ENCODE measurements around the gene TPST1. TPM values are rescaled to one million over a fixed set of nuclear protein-coding genes. Genes with fewer than 3 reads are reported as not detected.

The TPST1 gene
- total RNA-seq, 1 experiment from 2014 or later: 29.0 TPM

DNA sequence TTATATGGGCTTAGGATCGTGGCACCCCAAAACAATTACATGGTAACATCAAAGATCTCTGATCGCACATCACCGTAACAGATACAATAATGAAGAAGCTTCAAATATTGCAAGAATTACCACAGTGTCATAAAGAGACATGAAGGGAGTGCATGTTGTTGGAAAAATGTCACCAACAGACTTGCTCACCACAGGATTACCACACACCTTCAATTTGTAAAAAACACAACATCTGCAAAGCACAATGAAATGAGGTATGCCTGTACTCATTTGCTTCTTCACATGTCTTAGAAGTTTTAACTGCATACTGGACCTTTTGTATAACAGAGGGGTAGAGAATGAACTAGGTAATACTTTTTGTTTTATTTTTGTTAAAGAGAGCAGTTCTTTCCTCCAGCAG is 96.6 kb downstream of the TPST1 start:
- TF ChIP-seq POLR2AphosphoS5 (IDR thresholded peaks at IDR 0.05; ENCODE audit: low read depth, low read length): no peak
- Histone ChIP-seq H3K9me3 (ENCODE audit: control insufficient read depth, insufficient read depth, low read depth, low read length) (peaks cover 19% of the 10 kb centered on the region), H3K36me3 (ENCODE audit: control insufficient read depth, insufficient read depth, low read length) (no peaks in the 10 kb centered on the region), H3K4me1 (ENCODE audit: control insufficient read depth, insufficient read depth, low read length) (peaks cover 10% of the 10 kb centered on the region; the same call in 1 of the 2 replicates), H3K27me3 (ENCODE audit: control insufficient read depth, insufficient read depth, low read length) (no peaks in the 10 kb centered on the region), H3K27ac (ENCODE audit: low read length) (no peak overlapping the region), H3K4me3 (ENCODE audit: low read depth in 2 of 2, low read length in 2 of 2) (no peak overlapping the region)
- CTCF ChIA-PET: interaction anchor here (0.6 kb wide), 1 partner anchor 125 kb away, joined by 3 read pairs; no protein-coding TSS in a partner anchor
- DNase-seq (ENCODE audit: low read depth, low spot score): no peak
- BruUV-seq (replicated peaks): no TSS peak
- in situ Hi-C loops (cut with HindIII; ENCODE audit: low pct_unique_long_range_greater_than_20kb, low sequenced_read_pairs) (no loop called here), intact Hi-C loops (cut with micrococcal nuclease; ENCODE audit: unreplicated experiment) (no loop called here)
- ATAC-seq: no peak
- POLR2A ChIA-PET: no interaction called here

- no peak for DNase-seq (ENCODE audit: low read depth, low spot score)
- Histone ChIP-seq H3K27me3 (ENCODE audit: control insufficient read depth, insufficient read depth, low read length) (no peaks in the 10 kb centered on the region), H3K4me1 (ENCODE audit: control insufficient read depth, insufficient read depth, low read length) (peaks cover 10% of the 10 kb centered on the region; the same call in 1 of the 2 replicates), H3K4me3 (ENCODE audit: low read depth in 2 of 2, low read length in 2 of 2) (no peak overlapping the region), H3K27ac (ENCODE audit: low read length) (no peak overlapping the region), H3K9me3 (ENCODE audit: control insufficient read depth, insufficient read depth, low read depth, low read length) (peaks cover under 1% of the 10 kb centered on the region; the same call in 1 of the 2 replicates), H3K36me3 (ENCODE audit: control insufficient read depth, insufficient read depth, low read length) (no peaks in the 10 kb centered on the region)
- TF ChIP-seq POLR2AphosphoS5 (IDR thresholded peaks at IDR 0.05; ENCODE audit: low read depth, low read length) (no peak), TCF7L2 (IDR thresholded peaks at IDR 0.05; ENCODE audit: low read depth, low read length) (no peak), REST (IDR thresholded peaks at IDR 0.05; ENCODE audit: insufficient read depth in 1 of 2, low read depth in 2 of 2, low read length in 1 of 2) (no peak), SIN3A (IDR thresholded peaks at IDR 0.05; ENCODE audit: borderline replicate concordance, insufficient read depth, low read depth, low read length) (no peak)
- TF ChIP-seq, protein P1, sequence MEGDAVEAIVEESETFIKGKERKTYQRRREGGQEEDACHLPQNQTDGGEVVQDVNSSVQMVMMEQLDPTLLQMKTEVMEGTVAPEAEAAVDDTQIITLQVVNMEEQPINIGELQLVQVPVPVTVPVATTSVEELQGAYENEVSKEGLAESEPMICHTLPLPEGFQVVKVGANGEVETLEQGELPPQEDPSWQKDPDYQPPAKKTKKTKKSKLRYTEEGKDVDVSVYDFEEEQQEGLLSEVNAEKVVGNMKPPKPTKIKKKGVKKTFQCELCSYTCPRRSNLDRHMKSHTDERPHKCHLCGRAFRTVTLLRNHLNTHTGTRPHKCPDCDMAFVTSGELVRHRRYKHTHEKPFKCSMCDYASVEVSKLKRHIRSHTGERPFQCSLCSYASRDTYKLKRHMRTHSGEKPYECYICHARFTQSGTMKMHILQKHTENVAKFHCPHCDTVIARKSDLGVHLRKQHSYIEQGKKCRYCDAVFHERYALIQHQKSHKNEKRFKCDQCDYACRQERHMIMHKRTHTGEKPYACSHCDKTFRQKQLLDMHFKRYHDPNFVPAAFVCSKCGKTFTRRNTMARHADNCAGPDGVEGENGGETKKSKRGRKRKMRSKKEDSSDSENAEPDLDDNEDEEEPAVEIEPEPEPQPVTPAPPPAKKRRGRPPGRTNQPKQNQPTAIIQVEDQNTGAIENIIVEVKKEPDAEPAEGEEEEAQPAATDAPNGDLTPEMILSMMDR (IDR thresholded peaks at IDR 0.05): no peak
- in situ Hi-C loops (cut with HindIII; ENCODE audit: low pct_unique_long_range_greater_than_20kb, low sequenced_read_pairs): no loop called here
- ChIA-PET POLR2A (no interaction called here), CTCF (no interaction called here)
- BruUV-seq (replicated peaks): no TSS peak
- intact Hi-C loops (cut with micrococcal nuclease; ENCODE audit: unreplicated experiment): no loop called here
- no peak for ATAC-seq
Measured at GRCh38 chr7:66303454-66304155, 98.5 kb downstream of the TPST1 start.

GRCh38 chr7:66304536-66304935 is 99.4 kb downstream of the TPST1 start:
- in situ Hi-C loops (cut with HindIII; ENCODE audit: low pct_unique_long_range_greater_than_20kb, low sequenced_read_pairs): no loop called here
- ATAC-seq (no peak), DNase-seq (ENCODE audit: low read depth, low spot score) (no peak)
- Histone ChIP-seq H3K27ac (ENCODE audit: low read length) (no peak overlapping the region; the same call in 1 of the 2 replicates), H3K36me3 (ENCODE audit: control insufficient read depth, insufficient read depth, low read length) (no peaks in the 10 kb centered on the region), H3K9me3 (ENCODE audit: control insufficient read depth, insufficient read depth, low read depth, low read length) (no peaks in the 10 kb centered on the region), H3K4me3 (ENCODE audit: low read depth in 2 of 2, low read length in 2 of 2) (no peak overlapping the region), H3K27me3 (ENCODE audit: control insufficient read depth, insufficient read depth, low read length) (no peaks in the 10 kb centered on the region), H3K4me1 (ENCODE audit: control insufficient read depth, insufficient read depth, low read length) (peaks cover 10% of the 10 kb centered on the region; the same call in 1 of the 2 replicates)
- no TSS peak for BruUV-seq (replicated peaks)
- ChIA-PET CTCF (interaction anchor here (0.6 to 0.7 kb wide), 2 partner anchors 18 to 20 kb away, joined by 4 to 5 read pairs; no protein-coding TSS in a partner anchor), POLR2A (interaction anchor here (0.5 kb wide), 1 partner anchor 59 kb away, joined by 11 read pairs; no protein-coding TSS in a partner anchor)
- no peak for TF ChIP-seq SIN3A (IDR thresholded peaks at IDR 0.05; ENCODE audit: borderline replicate concordance, insufficient read depth, low read depth, low read length)
- no peak for TF ChIP-seq REST (IDR thresholded peaks at IDR 0.05; ENCODE audit: insufficient read depth in 1 of 2, low read depth in 2 of 2, low read length in 1 of 2)
- TF ChIP-seq, protein P1 (IDR thresholded peaks at IDR 0.05): no peak
- no peak for TF ChIP-seq POLR2AphosphoS5 (IDR thresholded peaks at IDR 0.05; ENCODE audit: low read depth, low read length)
- TF ChIP-seq TCF7L2 (IDR thresholded peaks at IDR 0.05; ENCODE audit: low read depth, low read length): no peak
- intact Hi-C loops (cut with micrococcal nuclease; ENCODE audit: unreplicated experiment): no loop called here
